Activated CD4-positive, CD25-positive, alpha-beta regulatory T cell treated with anti-CD3 and anti-CD28 coated beads, Interleukin-2, amount 50 U/mL, for 24 hours (primary cell): ENCODE data around the gene INTS6.

Experiments used
- ATAC-seq, 2 donors: fragments of 150-1000 bp; cut with Tn5 transposase; one replicate each; pipeline ENCODE4 v1.10.0; 2021; ENCODE audit warnings: mild to moderate bottlenecking in 1 of 2, moderate library complexity in 1 of 2

Gene INTS6

DNA sequence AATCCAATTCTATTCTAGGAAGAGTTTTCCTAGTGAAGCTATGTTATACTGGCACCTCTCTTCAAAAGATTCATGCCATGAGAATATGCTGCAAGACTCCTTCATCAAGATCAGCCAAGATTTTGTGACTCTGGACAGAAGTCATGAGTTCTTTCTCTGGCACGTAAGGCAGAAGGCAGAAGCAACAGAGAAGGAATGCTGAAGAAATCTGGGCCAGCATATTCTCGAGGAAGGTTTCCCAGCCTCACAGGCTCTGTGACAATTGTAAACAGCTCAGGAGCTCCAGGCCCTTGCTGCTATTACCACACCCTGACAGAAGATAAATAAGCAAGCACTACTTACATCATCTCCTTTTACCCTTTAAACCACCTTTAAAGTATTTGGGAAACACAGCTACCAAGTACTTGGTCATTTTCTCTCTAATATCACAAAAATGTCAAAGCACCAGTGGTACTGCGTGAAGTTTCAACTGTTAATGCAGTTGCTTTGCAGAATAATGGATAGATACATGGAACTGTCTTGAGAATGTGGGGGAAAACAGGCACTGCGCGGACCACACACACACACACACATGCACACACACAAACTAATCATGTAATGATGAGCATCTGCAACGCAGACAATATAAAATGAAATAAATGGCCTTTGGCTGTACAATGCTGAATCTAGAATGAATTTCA lies 55.4 kb downstream of the INTS6 start:
- ATAC-seq = no peak

DNA sequence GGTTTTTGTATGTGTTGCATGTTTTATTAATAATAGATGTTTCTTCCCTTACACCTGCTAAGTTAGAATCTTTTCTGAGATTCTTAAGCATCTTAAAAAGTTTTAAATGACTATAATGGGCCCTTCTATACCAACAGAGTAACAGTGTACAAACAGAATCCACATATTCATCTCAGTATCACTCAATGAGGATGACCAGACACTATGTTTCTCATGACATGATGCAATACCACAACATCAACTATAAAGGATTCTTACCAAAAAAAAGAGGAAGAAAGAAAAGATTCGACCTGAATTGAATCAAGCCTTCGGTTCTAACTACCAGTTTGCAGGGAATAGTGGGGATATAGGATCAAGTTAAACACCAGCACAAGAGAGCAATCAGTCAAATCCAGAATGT lies 56.5 kb downstream of the INTS6 start:
- ATAC-seq = peak in 1 of 2 donors; percentile 65

DNA sequence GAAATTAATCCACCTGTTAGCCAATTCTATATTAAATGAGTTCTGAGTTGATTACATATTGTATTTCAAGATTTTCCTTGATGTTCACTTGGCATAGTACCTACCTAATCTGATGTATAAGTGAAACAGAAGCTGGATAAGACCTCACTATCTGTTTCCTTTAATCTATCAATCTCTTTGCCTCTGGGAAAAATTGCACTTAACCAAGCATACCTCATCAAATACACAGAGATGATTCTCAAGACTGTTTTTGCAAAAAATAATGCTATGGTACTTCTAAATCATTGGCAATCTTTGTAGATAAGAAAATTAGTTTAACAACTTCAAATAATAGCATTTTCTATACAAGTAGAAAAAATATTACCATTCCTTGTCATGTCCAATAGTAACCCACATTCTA lies 58.1 kb downstream of the INTS6 start:
- ATAC-seq = no peak

DNA sequence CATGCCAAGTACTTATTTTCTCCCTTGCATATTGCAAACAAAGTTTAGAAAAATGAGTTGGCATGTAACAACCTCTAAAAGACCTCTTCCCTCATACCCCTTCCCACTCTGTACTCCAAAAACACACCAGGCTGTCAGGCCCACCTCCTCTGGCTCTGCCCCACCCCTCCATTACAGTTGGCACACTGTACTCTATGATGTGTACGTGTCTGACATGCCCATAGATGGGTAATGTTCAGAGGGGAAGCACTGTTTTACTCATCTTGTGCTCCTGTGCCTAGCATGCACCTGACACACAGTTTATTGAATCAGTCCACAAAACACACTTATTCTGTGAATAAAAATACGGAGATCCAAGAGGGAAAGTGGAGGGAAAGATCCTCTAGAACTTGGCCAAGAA lies 67.7 kb downstream of the INTS6 start:
- ATAC-seq = peak in 1 of 2 donors; percentile 20

DNA sequence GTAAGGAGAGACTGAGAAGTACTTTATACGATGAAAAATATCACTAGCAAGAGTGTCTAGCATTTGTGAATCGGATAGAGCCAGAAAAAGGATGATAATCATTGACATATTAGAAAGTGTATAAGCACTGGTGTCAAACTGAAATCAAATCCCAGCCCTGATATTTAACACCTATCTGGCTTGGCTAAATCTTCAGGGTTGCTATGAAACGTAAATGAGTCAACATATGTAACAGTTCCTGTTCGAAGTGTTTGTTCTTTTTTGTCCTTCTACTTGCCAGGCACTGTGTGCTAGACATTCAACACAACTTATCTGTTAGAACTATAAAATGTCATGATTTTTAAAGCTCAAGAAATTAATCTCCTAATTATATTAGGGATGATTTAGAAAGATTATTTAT lies 72.6 kb downstream of the INTS6 start:
- ATAC-seq = no peak

DNA sequence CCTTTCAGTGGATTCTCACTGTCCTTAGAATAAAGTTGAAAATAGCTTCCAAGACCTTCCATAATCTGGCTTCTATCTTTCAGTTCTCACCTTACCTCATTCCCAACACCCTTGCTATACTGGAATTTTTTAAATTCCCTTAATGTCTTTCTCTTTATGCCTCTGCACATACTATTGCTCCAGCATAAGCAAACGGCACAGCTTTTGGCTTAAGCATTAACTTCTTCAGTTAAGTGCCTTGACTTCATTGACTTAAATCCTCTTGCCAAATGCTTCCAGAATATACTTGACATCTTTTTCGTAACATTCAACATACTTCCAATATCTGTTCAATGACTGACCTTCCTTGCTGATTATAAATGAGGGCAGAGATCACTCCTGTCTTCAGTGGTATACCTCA lies 79.4 kb downstream of the INTS6 start:
- no peak for ATAC-seq

DNA sequence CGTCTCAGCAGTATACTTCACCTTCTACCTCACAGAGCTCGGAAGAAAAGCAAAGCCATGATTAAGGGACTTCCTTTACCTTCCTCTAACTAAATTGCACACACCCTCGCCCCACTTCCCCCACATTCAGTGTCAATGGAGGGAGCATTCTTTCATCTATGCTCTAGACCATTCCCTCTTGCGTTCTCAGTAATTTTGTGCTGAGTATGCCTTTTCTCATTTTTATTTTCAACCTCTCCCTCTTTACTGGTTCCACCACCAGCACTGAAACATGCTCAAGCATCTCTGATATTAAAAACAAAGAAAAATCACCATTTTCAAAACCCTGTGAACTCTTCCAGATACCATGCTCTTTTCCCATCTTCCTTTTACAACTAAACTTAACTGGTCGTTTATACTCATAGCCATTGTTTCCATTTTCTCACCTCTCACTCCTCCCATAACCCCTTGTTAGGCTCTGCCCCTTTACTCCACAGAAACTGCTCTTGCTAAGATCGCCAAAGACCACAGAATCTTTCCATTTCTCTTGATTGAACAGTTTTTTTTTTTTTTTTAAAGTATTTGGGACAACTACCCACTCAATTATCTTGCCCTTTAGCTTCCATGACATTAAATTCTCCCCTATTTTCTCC lies 81.0 kb downstream of the INTS6 start:
- ATAC-seq = no peak

DNA sequence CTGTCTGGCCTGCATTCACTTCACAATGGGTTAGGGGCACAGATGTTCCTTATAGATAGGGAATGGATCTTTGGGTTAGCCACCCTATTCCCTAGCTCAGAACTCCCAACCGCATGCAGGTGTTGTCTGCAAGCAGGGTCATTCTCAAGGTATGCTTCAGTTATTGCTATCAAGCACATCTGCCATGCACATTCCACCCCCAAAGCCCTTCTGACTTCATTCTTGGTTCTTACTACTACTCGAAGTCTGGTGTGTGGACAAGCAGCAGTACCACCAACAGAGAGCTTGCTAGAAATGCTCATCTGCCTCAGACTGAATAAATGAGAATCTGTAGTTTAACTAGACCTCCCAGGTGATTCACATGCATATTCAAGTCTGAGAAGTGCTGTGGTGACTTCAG lies 82.0 kb downstream of the INTS6 start:
- ATAC-seq = no peak

DNA sequence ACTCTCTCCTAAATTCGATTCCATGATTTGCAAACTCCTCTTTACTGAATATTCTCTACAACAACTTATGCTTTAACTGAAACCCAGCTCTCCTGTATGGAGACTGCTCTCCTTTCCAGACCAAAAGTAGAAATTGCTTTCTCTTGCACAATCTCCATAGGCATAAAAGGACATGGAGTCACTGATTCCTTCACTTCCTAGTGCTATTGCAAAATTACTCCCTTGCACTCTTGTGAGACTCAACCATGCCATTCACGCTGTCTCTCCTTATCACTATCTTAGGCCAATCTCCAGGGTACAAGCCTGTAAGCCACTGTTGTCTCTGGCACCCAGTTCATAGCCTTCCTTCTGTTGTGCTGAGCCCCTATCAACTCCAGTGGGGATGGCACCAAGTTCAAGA lies 82.7 kb downstream of the INTS6 start:
- ATAC-seq = no peak

DNA sequence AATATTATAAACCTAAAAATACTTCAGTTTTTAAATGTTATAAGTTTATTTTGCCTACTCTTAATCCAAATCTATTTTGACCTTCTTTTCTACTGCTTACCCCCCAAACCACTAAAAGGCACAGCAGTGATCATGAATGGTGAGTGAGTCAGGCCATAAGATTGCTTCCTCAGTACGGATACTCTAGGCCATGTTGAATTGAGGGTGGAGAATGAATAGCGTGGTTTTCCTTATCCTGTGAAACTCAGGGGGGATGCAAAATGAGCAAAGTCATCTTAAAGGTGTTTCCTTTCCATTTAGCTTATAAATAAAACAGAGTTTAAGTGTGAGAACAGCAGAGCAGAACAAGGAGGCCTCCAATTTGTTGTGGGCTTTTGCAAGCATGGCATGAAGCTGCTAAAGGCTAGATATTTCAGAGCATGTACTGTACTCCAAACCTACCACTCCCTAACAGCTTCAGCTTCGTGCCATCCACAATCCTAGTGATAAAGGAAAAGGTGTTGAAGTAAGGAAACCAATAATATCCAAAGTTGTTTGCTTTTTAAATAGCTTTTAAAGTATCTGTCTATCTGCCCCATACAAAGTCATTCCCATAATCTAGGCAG lies 88.3 kb downstream of the INTS6 start:
- no peak for ATAC-seq

DNA sequence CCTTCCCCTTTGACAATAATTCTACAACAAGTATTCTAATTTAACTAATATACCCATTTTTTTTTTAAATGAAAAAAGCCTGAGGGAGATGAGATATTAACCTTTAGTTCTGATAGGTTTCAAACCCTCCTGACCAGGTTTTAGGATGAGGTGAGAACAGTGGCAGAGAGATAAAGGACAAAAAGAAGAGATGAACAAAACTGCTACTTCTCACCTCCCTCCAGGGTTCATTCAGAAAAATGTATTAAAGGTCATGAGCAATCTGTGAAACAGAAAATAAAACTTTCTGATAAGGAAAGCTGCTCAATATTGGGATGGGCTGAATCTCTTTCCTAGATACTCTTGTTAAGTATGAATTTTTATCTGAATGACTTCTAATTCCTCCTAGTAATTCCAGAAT lies 89.2 kb downstream of the INTS6 start:
- ATAC-seq = no peak

DNA sequence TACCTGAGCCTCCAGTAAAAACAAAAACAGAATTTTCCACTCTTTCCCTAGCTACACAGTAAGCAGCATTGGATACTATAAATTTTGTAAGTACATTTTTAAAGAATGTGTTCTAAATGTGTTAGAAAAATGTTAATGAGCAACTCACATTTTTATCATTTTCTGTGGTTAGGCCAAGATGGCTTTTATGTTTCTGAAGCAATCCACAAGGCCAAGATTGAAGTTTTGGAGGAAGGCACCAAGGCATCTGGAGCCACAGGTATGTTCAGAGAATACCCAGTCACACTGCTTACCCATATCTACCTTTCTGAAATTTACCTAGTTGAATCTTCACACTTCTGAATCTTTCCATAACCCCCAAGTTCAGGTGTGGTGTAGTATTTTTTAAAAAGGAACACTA lies 91.7 kb downstream of the INTS6 start:
- ATAC-seq = no peak

DNA sequence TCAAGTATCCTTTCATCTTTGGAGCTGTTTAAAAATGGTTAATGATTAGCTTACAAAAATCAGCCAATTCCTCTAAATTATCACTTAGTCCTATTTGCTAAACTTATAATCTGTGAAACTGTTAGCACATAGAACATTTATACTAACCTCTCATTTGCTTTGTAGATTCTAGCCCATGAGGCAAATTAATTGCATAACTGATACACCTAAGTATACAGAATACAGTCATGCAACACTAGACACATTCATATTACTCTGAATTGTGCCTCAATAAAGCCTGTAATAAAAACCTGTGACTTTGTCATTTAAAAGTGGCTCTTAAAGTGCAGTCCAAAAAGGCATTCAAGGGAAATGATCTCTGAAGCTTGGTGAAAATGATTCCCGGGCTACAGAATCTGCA lies 92.3 kb downstream of the INTS6 start:
- no peak for ATAC-seq

DNA sequence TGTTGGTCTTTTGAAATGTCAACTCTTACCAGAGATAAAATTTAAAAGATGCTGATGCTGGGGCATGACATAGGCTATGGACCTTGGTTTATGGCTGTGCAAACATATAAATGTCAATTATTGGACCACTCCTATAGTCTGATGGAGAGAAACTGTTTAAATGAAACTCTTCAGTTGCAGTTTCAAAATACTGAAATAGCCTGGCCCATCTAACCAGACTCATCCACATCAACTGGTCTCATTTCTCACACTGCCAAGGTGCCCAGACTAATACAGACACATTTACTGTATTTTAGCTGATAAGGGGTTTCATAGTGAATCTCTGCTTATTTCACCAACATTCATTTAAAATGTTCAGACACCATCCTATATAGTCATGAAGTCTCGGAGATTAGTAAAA lies 93.5 kb downstream of the INTS6 start:
- no peak for ATAC-seq

DNA sequence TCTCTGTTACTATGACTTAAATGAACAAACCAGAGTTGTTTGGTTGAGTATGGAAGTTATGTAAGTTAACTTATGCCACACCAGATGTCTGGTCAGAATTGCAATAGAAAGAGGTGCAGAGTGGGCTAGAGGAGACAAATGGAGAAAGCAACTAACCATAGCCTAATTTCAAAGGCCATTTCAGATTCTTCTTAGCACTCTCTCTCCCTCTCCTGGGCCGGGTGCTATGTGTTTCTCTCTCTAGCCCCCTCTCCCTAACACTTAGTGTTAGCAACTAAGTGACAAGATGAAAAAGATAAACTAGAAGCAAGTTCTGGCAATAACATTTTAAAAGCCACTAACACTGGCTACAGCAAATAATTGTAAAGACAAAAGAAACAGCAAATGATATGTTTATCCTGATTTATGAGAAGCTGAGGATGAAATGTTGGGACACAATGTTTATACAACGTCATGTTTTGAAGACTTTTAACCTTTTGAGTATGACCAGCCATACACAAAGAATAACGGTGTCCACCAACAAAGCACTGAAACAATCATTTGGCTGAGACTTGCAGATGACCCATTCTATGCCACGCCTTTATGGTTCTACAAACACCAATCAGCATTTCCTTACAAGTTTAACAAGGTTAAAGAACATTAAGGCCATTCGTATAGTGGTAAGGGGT lies 94.8 kb downstream of the INTS6 start:
- no peak for ATAC-seq

DNA sequence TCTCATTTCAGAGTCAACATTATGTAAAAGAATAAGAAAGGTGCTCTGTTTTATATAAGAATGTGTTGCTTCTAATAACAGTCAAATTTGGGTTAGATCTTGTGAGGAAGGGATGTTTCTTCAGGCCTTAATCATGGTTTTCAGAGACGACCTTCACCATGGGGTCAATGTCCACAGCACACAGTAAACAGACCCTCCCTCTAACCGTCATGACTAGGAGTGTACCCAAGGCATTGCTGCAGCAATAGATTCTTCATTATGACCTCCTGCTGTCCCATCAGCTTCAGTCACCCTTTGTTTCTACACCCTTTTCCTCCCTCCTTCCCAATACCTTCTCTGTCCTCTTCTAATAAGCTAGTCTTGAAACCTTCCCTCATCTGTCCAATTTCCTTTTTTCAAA lies 97.6 kb downstream of the INTS6 start:
- no peak for ATAC-seq

DNA sequence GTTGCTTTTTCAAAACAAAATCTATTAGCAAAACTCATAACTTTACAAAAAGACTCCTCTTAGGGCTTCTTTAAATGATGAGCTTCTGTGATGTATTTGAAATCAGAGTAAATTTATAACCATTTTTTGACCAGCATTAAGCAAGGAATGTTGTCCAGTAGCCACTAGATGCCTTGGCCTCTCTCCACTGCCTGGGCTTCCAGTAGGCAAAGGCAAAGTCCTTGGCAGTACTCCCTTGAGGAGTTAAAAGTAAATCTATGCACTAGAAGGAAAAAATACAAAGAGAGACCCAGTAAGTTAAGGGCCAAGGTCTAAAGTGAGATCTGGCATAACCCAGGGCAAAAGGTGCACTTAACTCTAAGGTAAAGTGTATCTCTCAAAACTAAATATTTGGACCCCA lies 103.8 kb downstream of the INTS6 start:
- ATAC-seq = no peak

DNA sequence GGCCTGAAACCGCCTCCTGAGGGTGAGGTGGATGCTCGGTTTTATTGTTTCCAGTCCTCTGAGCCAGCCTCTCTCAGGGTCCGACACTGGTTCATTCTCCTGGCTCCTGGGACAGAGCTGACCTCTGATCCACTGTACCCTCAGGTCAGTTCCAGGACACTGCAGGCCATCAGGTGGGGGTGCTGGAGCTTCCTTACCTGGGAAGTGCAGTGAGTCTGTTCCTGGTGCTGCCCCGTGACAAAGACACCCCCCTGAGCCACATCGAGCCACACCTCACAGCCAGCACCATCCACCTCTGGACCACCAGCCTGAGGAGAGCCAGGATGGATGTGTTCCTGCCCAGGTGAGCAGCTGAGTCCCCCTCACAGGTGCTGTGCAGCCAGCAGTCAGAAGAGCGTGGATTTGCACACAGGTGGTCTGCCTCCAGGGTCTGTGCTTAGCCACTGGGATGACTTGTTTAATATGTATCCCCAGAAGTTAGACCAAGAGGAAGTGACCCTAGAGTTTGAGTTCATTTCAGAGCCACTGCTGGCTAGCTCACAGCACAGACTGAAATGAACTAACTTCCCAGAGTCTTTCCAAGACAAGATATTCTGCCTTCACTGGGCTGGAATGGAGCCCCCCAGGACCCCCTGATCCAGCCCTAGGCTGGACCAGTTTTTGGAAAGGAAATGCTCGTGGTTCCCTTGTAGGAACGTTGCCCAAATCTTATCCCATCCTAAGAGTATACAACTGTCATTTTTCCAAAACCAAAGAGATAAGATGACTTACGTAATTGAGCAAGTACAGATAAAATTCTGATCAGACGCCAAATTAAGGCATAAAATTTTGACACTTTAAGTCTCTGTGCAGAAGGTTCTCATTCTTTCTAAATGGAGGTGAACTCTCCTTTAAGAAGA lies 104.5 kb downstream of the INTS6 start:
- ATAC-seq = no peak

DNA sequence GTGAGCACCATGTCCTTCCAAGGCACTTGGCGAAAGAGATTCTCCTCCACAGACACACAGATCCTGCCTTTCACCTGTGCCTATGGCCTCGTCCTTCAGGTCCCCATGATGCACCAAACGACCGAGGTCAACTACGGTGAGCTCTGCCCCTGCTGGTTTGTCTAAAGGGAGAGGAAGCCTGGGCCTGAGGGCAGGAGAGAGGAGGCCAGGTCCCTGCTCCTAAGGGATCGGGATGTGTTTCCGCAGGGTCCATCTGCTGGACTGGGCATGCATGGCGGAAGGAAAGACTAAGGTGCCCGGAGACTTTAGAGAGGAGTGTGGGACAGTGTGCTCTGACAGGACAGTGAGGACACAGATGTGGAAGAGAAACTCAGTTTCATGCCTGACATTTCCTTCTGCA lies 105.7 kb downstream of the INTS6 start:
- no peak for ATAC-seq

DNA sequence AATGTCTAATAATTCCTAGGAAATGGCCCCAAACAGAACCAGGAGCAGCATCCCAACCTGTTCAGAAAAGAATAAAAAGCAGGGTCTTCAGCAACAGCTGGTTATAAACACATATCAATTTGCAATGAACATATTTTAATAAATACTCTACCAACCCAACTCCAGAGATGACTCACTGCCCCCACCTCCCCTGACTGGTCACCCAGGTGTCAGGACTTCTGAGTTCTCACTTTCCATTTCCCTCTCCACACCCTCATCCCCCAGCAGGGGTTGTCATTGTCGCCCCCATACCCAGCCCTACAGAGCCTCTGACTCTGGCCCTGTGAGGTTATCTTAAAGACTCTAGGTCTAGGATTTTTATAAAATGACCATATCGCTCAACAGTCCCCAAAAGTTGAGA lies 106.4 kb downstream of the INTS6 start:
- no peak for ATAC-seq

DNA sequence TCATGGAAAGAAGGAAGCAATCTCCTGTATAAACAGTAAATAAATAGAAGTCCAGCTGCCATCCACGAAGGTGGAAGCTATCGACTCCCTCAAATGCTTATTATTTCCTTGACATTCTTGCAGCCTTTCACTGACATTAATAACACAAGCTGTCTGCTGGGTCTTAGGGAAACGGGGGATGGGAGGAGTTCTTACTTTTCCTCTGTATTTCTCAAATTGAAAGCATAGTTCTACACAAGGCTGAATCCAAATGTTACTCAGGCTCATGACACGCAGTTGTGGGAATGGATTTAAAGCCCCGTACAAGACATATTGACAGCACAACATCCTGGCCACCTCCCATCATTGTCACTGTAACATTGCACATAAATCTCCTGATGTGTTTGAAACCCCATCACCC lies 109.4 kb downstream of the INTS6 start:
- ATAC-seq = no peak

DNA sequence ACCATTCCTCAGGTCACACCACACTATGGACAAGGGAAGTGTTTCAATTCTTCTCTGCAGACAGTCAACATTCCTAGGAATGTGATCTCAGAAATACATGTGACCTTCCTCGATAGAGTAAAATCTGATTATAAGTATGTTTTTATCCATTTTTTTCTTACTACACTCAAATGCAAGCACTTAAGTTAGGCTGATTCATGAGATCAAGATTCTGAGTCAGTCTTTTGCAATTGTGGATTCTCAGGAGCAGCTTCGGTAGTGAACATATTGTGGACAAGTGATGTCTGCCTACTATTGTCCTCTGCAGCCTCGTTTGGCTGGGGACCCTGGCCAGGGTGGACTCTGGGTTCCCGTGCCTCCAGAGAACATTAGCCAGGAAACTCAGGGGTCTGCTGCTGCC lies 110.1 kb downstream of the INTS6 start:
- no peak for ATAC-seq

DNA sequence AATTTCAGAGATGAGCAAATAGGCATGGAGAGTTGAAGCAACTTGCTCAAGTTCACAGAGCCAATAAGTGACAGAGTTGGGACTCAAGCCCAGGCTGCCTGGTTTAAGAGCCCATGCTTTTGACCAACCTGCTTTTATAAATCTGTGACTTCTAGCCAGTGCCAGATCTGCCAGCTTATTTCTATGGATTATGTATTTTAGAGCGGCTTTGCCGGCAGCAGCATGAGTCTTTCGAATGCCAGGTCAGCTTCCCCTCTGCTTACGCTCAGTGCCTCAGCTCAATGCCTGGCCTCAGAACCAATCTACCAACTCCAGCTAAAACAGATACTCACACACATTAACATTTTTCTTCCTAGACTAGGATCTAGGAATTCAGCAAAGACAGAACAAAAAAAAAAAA lies 111.0 kb downstream of the INTS6 start:
- ATAC-seq = no peak
